Pons (tissue), 1 donor: ENCODE results near the gene TACR1.
A peak's percentile ranks its signal among the peaks of the same experiment; 100 is the strongest.

Experiments used
- DNase-seq: peaks from one replicate; pipeline ENCODE4 v3.0.0-alpha.2; 2016; ENCODE audit warnings: low spot score

Gene TACR1

DNA sequence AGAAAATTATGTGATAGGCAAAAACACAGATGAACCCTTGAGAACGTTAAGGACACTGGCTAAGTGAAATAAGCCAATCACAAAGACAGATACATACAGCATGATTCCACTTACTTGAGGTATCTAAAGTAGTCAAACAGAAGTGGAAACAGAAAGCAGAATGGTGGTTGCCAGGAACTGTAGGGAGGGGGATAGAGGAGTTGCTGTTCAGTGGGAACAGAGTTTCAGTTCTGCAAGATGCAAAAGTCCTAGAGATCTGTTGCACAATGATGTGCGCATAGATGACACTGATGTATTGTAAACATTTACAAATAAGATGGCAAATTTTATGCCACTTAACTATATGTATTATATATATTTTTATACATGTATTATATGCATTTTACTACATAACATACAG is 181.2 kb downstream of the TACR1 start:
- peak; percentile 50 for DNase-seq

DNA sequence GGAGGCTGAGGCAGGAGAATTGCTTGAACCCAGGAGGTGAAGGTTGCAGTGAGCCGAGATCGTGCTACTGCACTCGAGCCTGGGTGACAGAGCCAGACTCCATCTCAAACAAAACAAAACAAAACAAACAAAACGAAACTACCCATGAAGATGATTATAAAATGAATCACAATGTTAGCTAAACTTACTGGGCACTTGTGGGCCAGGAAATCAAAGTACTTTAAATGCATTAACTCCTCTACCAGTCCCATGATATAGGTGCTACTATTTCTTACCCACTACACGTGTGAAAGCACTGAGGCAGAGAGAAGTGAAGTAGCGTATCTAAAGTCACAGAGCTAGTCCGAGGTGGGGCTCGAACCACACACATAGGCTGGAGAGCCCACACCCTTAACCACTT is 187.2 kb downstream of the TACR1 start:
- no peak for DNase-seq

DNA sequence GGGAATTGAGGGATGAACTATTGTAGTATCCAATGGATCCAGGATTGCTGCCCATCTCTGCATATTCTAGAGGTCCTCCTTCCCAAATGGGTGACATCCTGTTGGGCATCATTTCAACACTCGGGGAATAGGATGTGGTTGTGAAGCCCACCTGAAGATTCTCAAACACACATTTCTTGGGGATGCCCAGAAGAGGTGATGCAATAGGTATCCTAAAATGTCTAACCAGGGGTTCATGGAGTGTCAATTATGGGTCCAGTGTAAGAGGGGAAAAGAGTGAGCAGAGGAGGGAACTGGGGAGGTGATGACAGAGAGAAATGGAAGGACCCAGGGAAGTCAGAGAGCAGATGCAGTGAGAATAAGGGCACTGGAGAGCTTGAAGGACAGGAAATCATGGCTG is 188.7 kb downstream of the TACR1 start:
- no peak for DNase-seq

DNA sequence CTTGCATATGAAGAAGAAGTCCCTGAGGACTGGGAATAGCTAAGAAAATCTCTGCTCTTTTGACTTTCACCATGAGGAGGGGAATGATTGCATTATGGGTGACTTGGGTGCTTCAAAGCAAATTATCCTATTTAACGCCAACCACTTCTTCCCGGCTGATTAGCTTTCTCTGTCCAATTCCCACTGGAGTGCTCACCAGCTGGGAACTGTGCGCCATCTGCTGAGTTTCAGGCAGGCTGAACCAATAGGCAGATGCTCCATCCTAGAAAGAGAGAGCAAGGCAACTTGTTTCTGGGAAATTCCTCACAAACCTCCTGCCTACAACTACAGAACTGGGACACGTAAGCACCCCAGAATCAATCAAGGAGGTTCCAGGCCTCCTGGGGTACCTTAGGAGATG is 191.5 kb downstream of the TACR1 start:
- no peak for DNase-seq

DNA sequence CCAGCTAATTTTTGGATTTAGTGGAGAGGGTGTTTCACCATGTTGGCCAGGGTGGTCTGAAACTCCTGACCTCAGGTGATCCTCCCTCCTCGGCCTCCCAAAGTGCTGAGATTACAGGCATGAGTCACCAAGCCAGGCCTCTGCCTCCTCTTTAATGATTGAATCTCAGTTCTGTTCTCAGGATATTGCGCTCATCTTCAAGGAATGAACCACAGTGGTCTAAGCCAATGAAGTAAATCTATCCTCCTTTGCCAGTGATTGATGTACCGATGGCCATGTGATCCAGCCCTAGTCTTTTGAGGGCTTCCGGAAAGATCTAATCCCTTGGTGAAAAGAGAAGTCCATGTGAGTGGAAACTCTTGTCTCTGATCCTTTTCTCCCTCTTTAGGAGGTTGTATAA is 192.3 kb downstream of the TACR1 start:
- no peak for DNase-seq

DNA sequence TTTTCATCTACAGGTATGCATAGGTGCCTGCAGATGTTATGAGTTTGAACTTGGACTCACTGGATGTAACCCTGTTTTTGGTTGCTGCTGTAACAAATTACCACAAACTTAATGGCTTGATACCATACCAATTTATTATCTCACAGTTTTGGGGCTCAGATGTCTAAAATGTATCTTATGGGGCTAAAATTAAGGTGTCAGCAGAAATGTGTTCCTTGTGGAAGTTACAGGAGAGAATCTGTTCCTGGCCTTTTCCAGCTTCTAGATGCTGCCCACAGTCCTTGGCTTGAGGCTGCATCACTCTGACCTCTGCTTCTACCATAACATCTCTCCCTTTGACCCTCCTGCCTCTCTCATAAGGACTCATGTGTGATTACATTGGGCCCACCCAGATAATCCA is 193.3 kb downstream of the TACR1 start:
- no peak for DNase-seq

DNA sequence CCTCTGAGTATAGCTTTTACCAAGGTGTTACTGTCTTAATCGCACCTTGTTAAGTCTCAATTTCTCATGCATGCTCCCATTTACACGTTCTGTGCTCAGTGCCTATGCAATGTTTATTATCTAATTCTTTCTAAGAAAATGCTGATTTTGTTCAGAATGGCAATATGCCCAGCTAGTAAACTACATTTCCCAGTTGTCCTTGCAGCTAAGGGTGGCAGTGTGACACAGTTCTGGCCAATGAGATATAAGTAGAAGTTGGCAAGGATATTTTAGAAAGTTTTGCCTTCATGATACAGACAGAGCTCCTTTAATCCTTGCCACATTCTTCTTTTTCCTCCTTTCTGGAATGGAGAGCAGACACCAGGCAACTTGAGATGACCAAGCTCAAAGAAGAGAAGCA is 195.5 kb downstream of the TACR1 start:
- no peak for DNase-seq

DNA sequence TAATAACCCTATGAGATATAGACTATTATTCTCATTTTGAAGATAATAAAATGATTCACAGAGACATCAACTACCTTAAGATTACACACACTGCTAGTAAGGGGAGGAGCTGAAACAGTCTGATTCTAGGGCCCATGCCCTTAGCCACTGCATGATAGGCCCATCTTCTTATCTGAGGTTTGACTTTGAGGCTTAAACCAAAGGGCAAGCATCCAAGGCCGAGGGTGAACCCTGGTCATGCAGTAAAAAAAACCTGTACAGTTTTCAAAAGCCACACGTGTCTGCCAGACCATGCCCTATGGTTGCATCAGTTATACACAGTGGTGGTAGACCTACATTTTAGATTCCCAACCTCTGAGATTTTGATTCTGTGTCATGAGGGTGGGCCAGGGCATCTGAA is 196.0 kb downstream of the TACR1 start:
- DNase-seq: no peak

DNA sequence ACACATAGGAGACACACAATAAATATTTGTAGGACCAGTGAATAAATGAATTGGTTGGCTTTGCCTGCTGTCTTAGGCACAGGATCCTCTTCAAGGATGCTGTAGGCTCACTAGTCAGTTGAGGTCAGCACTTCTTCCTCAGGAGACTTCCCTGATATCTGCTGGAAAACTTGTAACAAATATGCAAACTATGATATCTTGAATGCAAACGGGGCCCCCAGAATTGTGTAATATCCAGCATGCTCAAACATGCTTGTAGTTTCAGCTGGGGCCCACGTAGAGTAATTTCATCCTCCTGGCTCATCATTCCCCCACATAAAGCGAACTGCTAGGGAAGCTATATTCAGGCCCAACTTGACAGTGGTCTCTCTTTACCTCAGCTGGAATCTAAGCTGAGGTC is 197.3 kb downstream of the TACR1 start:
- DNase-seq: no peak

DNA sequence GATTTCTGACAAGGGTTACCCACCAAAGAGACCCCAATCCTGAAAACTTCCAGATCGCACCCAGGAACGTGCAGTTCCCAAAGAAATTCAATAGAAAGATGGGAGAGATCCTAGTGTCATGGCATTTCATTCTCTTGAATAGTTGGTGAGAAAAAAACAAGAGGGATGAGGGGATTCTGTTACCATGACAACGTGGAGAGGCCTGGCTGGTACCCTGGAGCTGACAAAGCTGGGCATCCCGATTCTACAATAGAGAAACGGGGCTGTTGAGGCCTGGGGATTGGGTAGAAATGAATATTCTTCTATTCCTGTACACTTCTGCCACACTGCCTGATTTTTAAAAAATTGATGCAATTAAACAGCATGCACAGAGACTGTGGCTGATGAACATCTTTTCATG is 199.9 kb downstream of the TACR1 start:
- DNase-seq: no peak
